ENCODE measurements around the gene CDR2. TPM values are rescaled to one million over a fixed set of nuclear protein-coding genes. Genes with fewer than 3 reads are reported as not detected.
A peak's percentile ranks its signal among the peaks of the same experiment; 100 is the strongest.

The CDR2 gene
- 5.2 TPM for total RNA-seq (2013)
- 1 to 10 TPM; 2.5 to 5.9 (median 4.8) TPM for polyA plus RNA-seq
- 3.0 and 4.2 TPM in 2 replicates for polyA minus RNA-seq
- total RNA-seq, result 2.1 to 10.2 (median 7.2) reads per million in 11 experiments

DNA sequence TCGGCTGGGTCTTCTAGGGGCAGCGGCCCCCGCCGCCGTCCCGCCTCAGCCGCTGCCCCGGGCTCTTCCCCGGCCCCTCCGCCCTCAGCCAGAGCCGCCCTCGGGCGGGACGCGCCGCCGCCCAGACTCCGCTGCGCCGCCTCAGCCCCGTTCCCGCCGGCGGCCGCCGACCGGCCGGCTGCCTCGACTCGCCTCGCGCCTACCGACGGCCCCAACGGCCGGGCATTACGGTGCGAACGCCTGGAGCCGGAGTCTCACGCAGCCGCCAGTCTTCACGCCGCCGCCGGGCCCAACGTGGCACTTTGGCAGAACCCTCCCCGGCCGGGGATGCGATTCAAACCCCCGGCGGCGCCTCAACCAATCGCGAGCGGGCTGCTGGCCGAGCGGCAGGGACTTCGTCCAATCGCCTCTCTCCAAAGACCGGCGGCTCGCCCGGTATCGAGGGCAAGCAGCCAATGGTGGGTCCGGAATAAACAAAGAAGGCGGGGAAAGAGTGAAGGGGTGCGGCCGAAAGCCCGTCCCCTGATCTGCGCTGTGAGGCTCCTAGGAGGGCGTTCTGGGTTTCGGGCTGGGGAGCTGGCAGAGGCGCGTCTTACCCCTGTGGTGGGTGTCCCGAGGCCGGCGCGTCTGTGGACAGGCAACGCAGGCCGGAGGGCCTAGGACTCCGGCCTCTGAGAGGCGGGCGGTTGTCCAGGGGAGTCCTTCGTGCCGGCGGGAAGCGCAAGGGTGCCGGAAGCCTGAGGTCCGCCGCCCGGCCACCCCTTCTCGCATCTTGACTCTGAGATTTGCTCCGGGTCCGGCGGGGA lies at the start of gene CDR2:
TSS of gene CDR2 (minus strand) at position 309 of the 806 bp plus-strand sequence. CDS start 310 bp downstream, outside the sequence.
- DNase-seq, result peak; percentile 92 to 95 (median 93)

DNA sequence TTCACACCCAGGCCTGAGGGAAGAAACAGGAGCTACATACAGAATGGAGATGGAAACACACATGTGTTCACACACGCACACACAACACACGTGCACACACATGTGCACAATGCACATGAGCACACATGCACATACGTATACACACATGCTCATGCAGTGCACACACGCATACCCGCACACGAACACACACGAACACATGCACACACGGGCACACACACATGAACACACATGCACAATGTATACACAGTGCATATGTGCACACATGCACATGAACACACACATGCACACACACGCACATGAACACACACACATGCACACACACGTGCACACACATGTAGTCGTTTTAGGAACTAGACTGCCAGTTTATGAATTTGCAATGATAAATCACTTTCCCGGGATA lies 49.3 kb upstream of the CDR2 start:
- H3K27ac Mint-ChIP-seq, result no peak overlapping the region
- no peak overlapping the region for H3K9ac ChIP-seq (ENCODE audit: insufficient read depth, low read length, poor library complexity, severe bottlenecking)
- peaks cover 80 to 89% of the 10 kb centered on the region in 2 donors for H3K36me3 Mint-ChIP-seq
- H4K20me1 ChIP-seq (ENCODE audit: insufficient read depth, low read length), result no peaks in the 10 kb centered on the region
- no peaks in the 10 kb centered on the region for H3K27me3 ChIP-seq (ENCODE audit: control insufficient read depth in 2 of 2, insufficient read depth in 2 of 2, low read length in 2 of 2)
- H2AFZ ChIP-seq (ENCODE audit: insufficient read depth, low read depth, low read length, poor library complexity, severe bottlenecking), result no peak overlapping the region
- TF ChIP-seq, protein P1, sequence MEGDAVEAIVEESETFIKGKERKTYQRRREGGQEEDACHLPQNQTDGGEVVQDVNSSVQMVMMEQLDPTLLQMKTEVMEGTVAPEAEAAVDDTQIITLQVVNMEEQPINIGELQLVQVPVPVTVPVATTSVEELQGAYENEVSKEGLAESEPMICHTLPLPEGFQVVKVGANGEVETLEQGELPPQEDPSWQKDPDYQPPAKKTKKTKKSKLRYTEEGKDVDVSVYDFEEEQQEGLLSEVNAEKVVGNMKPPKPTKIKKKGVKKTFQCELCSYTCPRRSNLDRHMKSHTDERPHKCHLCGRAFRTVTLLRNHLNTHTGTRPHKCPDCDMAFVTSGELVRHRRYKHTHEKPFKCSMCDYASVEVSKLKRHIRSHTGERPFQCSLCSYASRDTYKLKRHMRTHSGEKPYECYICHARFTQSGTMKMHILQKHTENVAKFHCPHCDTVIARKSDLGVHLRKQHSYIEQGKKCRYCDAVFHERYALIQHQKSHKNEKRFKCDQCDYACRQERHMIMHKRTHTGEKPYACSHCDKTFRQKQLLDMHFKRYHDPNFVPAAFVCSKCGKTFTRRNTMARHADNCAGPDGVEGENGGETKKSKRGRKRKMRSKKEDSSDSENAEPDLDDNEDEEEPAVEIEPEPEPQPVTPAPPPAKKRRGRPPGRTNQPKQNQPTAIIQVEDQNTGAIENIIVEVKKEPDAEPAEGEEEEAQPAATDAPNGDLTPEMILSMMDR (IDR thresholded peaks at IDR 0.05), result no peak
- H3K4me3 Mint-ChIP-seq, result no peak overlapping the region
- WGBS (ENCODE audit: insufficient coverage), result 96% methylated on average over 12 of the region's 12 CpGs
- no peak for DNase-seq
- intact Hi-C loops (cut with micrococcal nuclease), result no loop called here
- H3K27ac ChIP-seq (ENCODE audit: low read depth in 1 of 2, low read length in 2 of 2), result no peak overlapping the region
- peaks cover 0 to 7% (median 3%) of the 10 kb centered on the region in 7 donors for H3K9me3 Mint-ChIP-seq
- H3K79me2 ChIP-seq (ENCODE audit: insufficient read depth, low read length), result no peaks in the 10 kb centered on the region
- no peaks in the 10 kb centered on the region for H3K4me1 Mint-ChIP-seq
- H3K4me3 ChIP-seq (replicated peaks in 1 of 3; ENCODE audit: low read depth in 2 of 3, low read length in 3 of 3), result no peak overlapping the region
- no peaks in the 10 kb centered on the region for H3K9me3 ChIP-seq (replicated peaks in 1 of 2; ENCODE audit: control insufficient read depth in 1 of 2, insufficient read depth in 1 of 2, low read length in 2 of 2)
- peaks cover under 1 to 2% (median 2%) of the 10 kb centered on the region in 3 donors for H3K27me3 Mint-ChIP-seq (ENCODE audit: low read depth in 3 of 3)
- H3K4me2 ChIP-seq (replicated peaks; ENCODE audit: extremely low read depth, low read length, poor library complexity, severe bottlenecking), result no peak overlapping the region
- H3K36me3 ChIP-seq (replicated peaks in 1 of 2; ENCODE audit: control insufficient read depth in 1 of 2, insufficient read depth in 2 of 2, low read length in 2 of 2), result peaks cover 22 to 86% of the 10 kb centered on the region in 2 donors
- H3K4me1 ChIP-seq (ENCODE audit: control insufficient read depth in 1 of 2, insufficient read depth in 2 of 2, low read length in 2 of 2), result no peaks in the 10 kb centered on the region

More for the DNA sequence above, at the start of gene CDR2:
- H3K4me2 ChIP-seq (replicated peaks; ENCODE audit: extremely low read depth, low read length, poor library complexity, severe bottlenecking), result peak within 1 kb of the TSS; percentile 93
- H3K9me3 ChIP-seq (replicated peaks in 1 of 2; ENCODE audit: control insufficient read depth in 1 of 2, insufficient read depth in 1 of 2, low read length in 2 of 2), result no peaks in the 10 kb centered on the region
- peak within 1 kb of the TSS; percentile 65 for H3K9ac ChIP-seq (ENCODE audit: insufficient read depth, low read length, poor library complexity, severe bottlenecking)
- H3K27me3 ChIP-seq (ENCODE audit: control insufficient read depth in 2 of 2, insufficient read depth in 2 of 2, low read length in 2 of 2), result no peaks in the 10 kb centered on the region
- Mint-ChIP-seq H3K36me3 (no peaks in the 10 kb centered on the region), H3K27ac (peak within 1 kb of the TSS in 6 of 7 donors; percentile 32 to 85 (median 78)), H3K9me3 (no peaks in the 10 kb centered on the region), H3K4me1 (peaks cover 47% of the 10 kb centered on the region), H3K27me3 (ENCODE audit: low read depth in 3 of 3) (peaks cover 3 to 9% (median 3%) of the 10 kb centered on the region in 3 donors), H3K4me3 (peak within 1 kb of the TSS; percentile 96)
- peak within 1 kb of the TSS; percentile 88 for H2AFZ ChIP-seq (ENCODE audit: insufficient read depth, low read depth, low read length, poor library complexity, severe bottlenecking)
- under 1% methylated on average over 95 of the region's 96 CpGs for WGBS (ENCODE audit: insufficient coverage)
- H3K79me2 ChIP-seq (ENCODE audit: insufficient read depth, low read length), result peaks cover 44% of the 10 kb centered on the region
- intact Hi-C loops (cut with micrococcal nuclease), result loop anchor here (10.0 kb wide), 2 partner anchors 50 to 180 kb away; no protein-coding TSS in a partner anchor
- H3K27ac ChIP-seq (ENCODE audit: low read depth in 1 of 2, low read length in 2 of 2), result peak within 1 kb of the TSS in 1 of 2 donors; percentile 54
- H3K4me1 ChIP-seq (ENCODE audit: control insufficient read depth in 1 of 2, insufficient read depth in 2 of 2, low read length in 2 of 2), result peaks cover 33 to 54% of the 10 kb centered on the region in 2 donors
- H4K20me1 ChIP-seq (ENCODE audit: insufficient read depth, low read length), result no peaks in the 10 kb centered on the region
- peak within 1 kb of the TSS; percentile 56 to 87 (median 69) for H3K4me3 ChIP-seq (replicated peaks in 1 of 3; ENCODE audit: low read depth in 2 of 3, low read length in 3 of 3)
- no peaks in the 10 kb centered on the region for H3K36me3 ChIP-seq (replicated peaks in 1 of 2; ENCODE audit: control insufficient read depth in 1 of 2, insufficient read depth in 2 of 2, low read length in 2 of 2)
- TF ChIP-seq, protein P1 (IDR thresholded peaks at IDR 0.05), result no peak
